ENCODE results near the gene LARGE1. TPM values are rescaled to one million over a fixed set of nuclear protein-coding genes. Genes with fewer than 3 reads are reported as not detected.

LARGE1 gene
- total RNA-seq, 2 donors from 2014 or later, result 80.5 to 101 TPM

DNA sequence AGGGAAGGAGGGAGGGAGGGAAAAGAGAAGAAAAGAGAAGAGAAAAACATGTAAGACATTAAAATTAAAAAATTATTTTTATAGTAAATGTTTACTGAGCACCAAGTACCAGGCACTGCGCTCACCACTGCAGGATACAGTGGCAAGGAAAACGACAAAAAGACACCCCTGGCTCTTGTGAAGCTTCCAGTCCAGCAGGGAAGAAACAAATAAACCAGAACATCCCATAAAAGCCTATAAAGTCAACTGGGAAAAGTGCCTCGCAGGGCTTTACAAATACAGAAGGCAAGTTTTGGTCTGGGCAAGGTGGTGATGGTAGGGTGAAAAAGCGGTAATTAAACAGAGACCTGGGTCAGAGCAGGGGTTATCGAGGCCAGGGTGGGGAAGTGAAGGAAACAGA, 33.6 kb downstream of the LARGE1 start:
- Histone ChIP-seq H3K4me1 (peaks cover 0 to 42% of the 10 kb centered on the region in 2 donors), H3K4me3 (no peak overlapping the region), H3K9me3 (no peaks in the 10 kb centered on the region), H3K27me3 (no peaks in the 10 kb centered on the region), H3K27ac (no peak overlapping the region), H3K36me3 (no peaks in the 10 kb centered on the region)
- TF ChIP-seq, protein P1, sequence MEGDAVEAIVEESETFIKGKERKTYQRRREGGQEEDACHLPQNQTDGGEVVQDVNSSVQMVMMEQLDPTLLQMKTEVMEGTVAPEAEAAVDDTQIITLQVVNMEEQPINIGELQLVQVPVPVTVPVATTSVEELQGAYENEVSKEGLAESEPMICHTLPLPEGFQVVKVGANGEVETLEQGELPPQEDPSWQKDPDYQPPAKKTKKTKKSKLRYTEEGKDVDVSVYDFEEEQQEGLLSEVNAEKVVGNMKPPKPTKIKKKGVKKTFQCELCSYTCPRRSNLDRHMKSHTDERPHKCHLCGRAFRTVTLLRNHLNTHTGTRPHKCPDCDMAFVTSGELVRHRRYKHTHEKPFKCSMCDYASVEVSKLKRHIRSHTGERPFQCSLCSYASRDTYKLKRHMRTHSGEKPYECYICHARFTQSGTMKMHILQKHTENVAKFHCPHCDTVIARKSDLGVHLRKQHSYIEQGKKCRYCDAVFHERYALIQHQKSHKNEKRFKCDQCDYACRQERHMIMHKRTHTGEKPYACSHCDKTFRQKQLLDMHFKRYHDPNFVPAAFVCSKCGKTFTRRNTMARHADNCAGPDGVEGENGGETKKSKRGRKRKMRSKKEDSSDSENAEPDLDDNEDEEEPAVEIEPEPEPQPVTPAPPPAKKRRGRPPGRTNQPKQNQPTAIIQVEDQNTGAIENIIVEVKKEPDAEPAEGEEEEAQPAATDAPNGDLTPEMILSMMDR (IDR thresholded peaks at IDR 0.05), result no peak
- DNase-seq (ENCODE audit: low spot score), result no peak

DNA sequence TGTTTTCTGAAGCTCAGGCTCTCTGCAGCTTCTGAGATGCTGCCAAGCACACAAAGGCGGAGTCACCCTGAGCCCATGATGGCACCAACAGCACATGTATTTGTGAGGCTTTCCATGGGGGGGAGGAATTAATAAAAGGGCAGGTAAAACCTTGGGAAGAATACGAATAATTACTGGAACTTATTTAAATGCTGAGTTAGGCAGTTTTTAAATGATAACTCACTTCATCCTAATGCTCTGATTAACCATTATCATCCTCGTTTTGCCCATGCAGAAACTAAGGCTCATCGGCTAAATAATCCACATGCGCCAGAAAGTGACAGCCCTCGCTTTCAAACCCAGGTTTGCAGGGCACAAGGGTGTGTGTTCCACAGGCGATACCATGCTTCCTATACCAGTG, 35.4 kb downstream of the LARGE1 start:
- TF ChIP-seq, protein P1 (IDR thresholded peaks at IDR 0.05), result no peak

DNA sequence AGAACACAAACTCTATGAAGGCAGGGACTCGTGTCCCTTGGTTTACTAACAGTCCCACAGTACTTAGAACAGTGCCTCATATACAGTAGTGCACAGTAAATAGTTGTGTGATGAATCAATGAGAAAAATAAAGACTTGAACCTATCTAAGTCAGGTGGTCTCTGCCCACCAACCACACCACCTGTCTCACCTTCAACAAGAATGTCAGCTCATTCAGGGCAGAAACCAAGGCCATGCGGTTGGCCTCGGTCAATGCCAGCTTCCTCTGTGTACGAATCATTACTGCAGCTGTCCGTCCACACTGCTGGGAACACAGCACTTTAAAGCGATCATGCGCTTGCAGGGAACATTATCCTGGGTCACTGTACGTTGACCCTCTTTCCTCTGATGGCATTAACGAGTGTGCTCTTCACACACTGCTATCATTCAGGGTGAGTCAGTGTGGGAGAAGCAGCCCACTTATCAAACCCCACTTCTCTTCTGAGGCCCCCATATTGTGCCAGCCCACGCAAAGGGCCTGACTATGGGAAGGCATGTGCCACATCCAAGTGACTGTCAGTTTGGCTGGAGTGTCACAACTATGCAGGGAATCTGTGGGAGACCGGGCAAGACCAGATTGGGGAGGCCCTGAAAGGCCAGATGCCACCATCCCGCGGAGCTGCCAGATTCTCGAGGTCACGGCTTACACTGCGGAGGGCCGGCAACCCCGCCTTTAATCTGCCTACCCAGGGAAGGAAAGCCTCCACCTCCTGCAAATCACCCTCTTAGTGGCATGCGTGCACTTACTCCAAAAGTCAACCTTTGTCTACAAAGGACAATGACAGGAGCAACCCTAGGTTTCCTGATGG, 36.1 kb downstream of the LARGE1 start:
- peak overlapping the region; percentile 66 to 77 for H3K27ac ChIP-seq
- no peaks in the 10 kb centered on the region for H3K27me3 ChIP-seq
- TF ChIP-seq, protein P1 (IDR thresholded peaks at IDR 0.05), result no peak
- H3K4me3 ChIP-seq, result no peak overlapping the region
- DNase-seq (ENCODE audit: low spot score), result no peak
- H3K9me3 ChIP-seq, result no peaks in the 10 kb centered on the region
- H3K36me3 ChIP-seq, result no peaks in the 10 kb centered on the region
- H3K4me1 ChIP-seq, result peaks cover 0 to 41% of the 10 kb centered on the region in 2 donors

More for the DNA sequence above, 35.4 kb downstream of the LARGE1 start:
- Histone ChIP-seq H3K27ac (peak overlapping the region; percentile 66 to 77), H3K9me3 (no peaks in the 10 kb centered on the region), H3K4me1 (peaks cover 0 to 44% of the 10 kb centered on the region in 2 donors), H3K27me3 (no peaks in the 10 kb centered on the region), H3K36me3 (no peaks in the 10 kb centered on the region), H3K4me3 (no peak overlapping the region)
- DNase-seq (ENCODE audit: low spot score), result no peak

DNA sequence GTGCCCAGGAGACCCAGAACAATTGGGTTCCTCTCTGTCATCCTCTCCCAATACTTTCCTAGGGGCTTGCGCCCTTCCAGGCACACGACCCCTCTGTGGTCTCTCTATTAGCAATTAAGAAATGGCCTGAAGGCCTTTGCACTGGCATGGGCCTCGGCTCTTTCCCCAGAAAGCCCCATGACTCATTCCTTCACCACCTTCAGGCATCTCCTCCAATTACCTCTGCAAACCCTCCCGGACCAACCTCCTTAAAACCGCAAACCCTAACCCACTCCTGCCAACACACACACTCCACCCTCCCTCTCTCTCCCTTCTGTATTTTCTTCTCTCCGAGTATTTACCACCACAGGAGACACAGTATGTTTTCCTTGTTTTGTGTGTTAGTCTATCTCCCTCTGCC, 36.7 kb downstream of the LARGE1 start:
- no peak for DNase-seq (ENCODE audit: low spot score)
- Histone ChIP-seq H3K9me3 (no peaks in the 10 kb centered on the region), H3K4me1 (peaks cover 0 to 35% of the 10 kb centered on the region in 2 donors), H3K36me3 (no peaks in the 10 kb centered on the region), H3K27me3 (no peaks in the 10 kb centered on the region), H3K4me3 (no peak overlapping the region), H3K27ac (peak overlapping the region; percentile 66 to 77)
- TF ChIP-seq, protein P1 (IDR thresholded peaks at IDR 0.05), result no peak

DNA sequence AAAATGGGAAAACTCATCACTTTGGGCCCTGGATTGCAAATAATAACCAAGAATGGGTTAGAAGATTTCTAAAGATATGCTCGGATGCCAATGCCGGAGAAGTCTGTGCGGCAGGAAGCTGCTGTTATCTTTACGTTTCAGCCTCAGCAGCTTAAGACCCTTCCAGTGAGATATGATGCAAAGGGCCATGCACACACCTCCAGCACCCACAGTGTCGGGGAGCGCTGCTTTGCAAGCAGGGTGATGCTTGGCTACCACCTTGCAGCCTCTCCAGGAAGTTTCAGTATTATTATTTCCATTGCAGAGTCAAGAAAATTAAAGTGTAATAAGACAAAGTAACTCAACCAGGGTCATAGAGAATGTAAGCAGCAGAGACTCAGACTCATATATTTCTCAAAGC, 37.3 kb downstream of the LARGE1 start:
- H3K27ac ChIP-seq, result peak overlapping the region; percentile 66 to 77

More for the DNA sequence above, 37.3 kb downstream of the LARGE1 start:
- TF ChIP-seq, protein P1 (IDR thresholded peaks at IDR 0.05), result no peak
- H3K4me3 ChIP-seq, result no peak overlapping the region
- no peak for DNase-seq (ENCODE audit: low spot score)
- peaks cover 0 to 35% of the 10 kb centered on the region in 2 donors for H3K4me1 ChIP-seq
- no peaks in the 10 kb centered on the region for H3K9me3 ChIP-seq
- no peaks in the 10 kb centered on the region for H3K36me3 ChIP-seq
- no peaks in the 10 kb centered on the region for H3K27me3 ChIP-seq

Measured in right atrium auricular region (tissue), 2 donors.